HG03175 (cell line): Measurements from ENCODE around the gene NR1D1.

ENCODE experiments used
- ATAC-seq: cut with Tn5 transposase; IDR thresholded peaks from one replicate; pipeline ENCODE4 v1.9.1; 2021; ENCODE audit warnings: mild to moderate bottlenecking, moderate library complexity; ENCODE audit not compliant: unreplicated experiment

NR1D1 gene

DNA sequence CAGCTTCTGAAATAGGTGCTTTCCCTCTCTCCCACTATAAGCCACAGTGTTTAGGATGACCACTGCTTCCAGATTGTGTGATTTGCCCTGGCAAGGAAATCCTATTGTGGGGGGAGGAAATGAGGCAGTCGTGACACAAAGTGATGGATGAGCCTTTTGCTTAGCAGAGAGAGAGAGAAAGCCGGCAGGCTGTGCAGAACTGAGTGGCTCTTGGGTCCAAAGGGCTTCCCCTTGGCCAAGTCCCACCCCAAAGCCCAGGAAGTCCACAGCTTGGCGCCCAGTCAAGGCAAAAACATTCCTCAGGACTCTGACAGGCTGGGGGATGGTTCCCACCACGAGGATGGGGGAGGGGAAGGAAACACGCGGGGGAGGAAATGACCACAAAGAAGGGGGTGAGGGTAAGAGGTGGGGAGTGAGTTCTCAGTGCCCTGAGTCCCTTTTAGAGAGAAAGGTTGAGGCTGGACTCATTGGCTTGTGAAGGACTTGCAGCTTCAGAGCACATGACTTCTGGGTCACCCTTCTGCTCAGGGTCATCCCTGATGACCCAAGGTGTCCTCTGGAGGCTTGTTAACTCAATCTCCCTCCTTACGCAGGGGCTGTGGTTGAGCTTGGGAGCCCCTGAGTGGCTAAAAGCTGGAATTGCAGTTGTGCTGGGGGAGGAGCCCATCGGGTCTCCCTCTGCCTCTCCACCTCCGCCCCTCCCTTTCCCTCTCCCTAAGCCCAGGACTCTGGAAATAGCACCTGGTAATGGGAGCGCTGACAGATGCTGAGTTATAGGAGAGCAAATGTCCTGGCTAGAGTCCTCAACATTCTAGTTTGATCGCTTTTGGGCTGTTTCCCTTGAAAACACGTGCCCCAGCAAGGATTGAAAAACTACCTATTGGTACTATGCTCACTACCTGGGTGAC lies 11.1 kb upstream of the NR1D1 start:
- no peak for ATAC-seq

DNA sequence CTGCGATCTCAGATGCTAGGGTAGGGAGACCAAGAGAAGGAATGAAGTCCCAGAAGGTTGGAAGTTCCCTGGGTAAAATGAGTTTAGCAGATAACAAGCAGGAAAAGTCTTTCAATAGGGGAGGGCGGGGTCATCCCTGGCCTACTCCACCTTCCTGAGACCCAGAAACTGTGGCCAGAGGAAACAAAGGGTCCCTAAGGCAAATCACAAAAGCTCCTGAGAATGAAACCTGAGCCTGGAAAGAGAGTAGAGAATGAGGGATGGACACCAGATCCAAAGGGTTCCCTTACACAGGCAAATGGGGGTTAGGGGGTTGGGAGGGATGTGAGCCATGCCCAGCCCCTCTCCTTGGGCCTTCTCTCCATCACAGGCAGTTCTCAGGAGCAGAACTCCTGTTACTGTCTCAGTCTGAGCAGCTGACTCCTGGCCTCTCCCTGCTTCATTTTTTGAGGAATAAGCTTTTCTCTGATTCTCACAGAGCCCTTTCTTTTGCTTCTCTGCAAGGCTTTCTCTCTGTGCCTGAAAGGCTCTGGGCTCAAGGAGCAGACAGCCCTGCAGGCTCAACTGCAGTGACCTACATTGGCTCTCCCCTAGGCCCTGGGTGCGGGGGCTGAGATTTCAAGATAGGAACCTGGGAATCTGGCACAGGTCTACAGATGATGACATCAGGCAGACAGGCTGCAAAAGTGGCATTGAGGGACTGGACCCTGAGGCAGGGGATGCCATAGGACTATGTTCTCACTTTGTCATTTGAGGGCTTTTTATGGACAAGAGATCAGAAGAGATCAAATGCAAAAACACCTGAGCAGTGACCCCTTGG lies 9.8 kb upstream of the NR1D1 start:
- no peak for ATAC-seq

DNA sequence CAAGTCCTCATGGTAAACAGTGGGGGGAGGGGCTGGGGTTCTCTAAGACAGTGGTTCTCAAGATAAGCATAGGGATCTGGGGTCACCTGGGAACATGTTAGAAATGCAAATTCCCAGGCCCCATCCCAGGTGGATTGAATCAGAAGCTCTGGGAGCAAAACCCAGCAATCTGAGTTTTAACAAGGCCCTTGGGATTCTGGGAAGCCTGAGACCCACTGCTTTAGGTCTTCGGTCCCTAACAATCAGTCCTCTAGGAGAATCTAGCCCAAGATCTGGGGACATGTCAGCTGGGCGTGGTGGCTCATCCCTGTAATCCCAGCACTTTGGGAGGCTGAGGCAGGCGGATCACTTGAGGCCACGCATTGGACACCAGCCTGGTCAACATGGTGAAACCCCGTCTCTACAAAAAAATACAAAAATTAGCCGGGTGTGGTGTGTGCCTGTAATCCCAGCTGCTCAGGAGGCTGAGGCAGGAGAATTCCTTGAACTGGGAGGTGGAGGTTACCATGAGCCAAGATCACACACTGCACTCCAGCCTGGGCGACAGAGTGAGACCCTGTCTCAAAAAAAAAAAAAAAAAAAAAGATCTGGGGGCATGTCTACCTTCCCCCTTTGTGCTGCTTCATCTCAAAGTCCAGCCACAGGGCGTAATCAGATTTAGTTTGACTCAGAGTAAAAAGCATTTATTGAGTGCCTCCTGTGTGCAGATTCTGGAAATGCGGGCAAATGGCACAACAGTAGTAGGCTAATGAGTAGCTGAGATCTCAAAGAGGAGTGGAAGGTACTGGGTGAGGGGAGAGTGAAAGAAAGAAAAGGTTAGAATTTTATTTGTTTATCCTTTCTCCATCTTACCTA lies 8.8 kb upstream of the NR1D1 start:
- no peak for ATAC-seq

DNA sequence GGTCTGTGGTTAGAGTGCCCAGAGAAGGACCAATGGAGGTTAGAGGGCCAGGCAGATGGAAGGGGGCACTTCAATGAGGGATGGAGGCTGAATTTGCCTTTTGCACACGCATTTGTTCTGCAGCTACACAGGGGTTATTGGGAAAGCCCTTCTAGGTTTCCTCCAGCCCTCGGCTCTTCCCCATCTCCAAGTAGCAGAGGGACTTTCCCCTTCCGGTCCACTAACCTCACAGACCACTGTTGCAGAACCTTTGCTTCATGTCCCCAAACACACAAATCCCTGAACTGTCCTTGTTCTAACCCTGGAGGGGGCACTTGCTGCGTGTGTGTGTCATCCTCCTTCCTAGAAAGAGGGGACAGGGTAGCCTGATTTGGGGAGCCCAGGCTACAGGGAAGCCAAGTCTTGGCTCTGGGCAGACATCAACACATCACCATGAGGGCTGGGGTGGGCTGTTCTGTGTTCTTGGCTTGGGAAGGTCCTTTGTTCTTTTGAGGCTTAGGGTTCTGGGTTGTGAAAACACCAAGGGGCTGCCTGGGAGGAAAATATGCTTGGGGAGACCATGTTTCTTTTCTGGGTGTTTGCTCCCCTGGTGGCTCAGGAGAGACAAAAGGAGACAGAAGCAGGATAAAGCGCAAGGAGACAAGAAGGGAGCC lies 7.3 kb upstream of the NR1D1 start:
- no peak for ATAC-seq

DNA sequence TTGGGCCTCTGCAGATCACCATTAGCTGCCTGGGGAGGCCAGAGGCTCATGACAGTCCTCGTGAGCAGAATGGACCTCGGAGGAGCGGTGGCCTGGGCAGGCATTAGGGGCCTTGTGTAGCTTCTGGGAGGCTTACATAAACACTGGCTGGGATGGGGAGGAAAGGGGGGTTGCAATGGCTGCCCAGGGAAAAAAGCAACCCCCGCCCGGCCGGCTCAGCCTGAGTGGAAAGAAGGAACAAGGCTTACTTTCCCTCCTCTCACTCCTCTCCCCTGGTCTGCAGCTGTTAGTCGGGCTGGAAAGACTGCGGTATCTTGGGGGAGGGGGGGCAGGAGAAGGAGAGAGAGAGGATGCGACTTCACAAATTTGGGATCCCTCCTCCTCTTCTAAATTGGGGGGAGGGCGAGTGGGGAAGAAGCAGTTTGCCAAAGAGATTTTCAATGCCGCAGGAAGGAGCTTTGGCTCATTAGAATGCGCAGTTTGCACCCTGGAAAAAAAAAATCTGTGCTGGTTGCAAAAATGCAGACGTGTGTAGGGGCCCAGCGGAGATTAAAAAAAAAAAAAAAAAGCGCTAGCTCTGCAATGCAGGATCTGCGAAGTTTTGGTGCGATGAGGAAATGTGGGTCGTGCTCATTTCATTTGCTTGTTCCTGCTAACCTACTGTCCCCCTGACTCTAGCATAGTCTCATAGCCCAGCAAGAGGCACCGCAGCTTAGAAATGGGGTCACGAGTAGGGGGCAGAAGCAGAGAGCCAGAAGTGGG lies 6.6 kb upstream of the NR1D1 start:
- ATAC-seq: no peak

DNA sequence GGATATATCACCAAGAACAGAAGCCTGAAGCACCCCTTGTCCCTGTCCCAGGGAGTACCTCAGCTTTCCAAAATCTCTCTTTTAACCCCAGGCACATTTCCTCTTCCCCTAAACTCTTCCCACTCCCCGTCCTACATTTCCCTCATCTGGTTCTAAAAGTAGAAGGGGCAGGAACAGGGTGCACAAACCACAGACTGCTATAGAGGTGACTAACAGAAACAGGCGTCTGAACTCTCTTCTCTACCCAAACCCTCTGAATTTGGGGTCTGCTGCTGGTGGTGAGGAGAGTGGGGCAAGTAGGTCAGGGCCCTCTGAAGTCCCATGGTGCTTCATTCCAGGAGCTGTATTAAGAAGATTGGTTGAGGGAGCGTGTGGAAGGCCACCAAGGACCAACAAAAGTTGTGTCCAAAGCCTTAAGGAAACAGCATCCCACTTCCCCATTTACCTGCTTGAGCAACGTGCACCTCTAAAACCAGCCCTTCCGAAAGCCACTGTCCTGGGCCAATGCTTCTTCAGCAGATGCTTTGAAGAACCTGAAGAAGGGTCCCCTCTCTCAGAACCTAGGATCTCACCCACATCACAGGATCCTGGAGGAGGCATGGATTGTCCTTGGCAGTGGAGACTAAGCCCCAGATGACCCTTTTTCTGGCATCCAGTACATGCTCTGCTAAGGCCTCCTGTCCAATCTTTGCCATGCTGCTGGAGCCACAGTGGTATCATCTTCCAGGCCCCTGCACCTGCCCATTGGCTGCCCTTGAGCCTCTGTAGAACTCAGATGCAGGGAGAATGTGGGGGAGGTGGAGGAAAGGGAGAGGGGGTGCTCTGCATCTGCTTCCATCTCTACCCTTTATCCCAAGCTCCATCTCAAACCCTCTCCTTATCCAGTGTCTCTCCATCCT lies 5.7 kb upstream of the NR1D1 start:
- no peak for ATAC-seq

DNA sequence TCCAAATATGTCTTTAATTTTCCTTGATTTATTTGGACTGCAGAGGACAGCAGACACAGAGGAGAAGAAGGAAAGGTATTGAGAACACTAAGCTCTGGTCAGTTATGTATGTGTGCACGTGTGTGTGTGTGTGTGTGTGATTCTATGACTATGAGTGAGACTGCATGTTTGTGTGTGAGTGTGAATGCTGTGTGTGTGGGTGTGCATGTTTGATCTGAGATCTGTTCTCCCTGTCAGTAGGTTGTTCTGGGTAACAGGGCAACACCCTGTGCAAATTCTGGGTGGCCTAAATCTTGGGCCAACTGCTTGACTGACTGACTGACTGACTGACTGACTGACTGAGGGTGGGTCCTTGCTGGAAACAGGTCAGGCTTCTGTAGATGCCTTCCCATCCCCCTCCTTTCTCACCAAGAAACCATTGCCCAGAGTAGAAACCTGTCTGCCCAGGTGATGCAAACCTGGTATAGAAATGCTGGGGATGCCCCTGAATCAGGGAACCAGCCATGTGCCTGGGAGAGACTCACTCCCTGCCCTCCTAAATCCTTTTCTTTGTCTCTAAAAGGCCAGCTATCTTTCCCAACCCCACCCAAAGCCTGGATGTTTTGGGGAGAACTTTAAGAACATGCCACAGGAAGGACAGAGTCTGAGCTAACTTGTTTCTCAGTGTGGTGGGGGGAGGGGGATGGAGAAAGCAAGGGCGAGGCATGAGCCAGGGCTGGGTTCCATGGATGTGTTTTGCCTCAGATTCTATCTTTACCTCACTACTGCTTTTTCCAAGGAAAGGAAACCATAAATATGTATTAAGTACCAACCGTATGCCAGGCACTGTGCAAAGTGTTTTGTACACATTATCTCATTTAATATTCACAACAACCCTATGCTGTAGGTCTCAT lies 4.5 kb upstream of the NR1D1 start:
- ATAC-seq: no peak

DNA sequence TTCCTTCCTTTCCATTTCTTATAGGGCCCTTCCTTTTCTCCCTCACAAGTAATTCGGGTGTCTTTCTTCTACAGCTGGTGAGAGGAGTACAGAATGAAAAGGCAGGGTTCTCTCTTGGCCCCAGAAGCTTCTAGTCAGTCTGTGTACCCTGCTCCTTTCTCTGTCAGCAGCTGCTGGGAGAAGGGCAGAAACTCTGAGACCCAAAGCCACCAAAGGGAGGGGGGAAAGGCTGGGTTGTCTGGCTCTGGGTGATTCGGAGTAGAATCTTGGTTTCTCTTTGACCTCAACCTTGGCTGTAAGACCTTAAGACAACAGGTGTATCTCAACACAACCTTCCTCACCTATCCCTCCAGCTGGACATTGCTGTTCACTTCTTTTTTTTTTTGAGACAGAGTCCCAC lies 3.3 kb upstream of the NR1D1 start:
- ATAC-seq: no peak

DNA sequence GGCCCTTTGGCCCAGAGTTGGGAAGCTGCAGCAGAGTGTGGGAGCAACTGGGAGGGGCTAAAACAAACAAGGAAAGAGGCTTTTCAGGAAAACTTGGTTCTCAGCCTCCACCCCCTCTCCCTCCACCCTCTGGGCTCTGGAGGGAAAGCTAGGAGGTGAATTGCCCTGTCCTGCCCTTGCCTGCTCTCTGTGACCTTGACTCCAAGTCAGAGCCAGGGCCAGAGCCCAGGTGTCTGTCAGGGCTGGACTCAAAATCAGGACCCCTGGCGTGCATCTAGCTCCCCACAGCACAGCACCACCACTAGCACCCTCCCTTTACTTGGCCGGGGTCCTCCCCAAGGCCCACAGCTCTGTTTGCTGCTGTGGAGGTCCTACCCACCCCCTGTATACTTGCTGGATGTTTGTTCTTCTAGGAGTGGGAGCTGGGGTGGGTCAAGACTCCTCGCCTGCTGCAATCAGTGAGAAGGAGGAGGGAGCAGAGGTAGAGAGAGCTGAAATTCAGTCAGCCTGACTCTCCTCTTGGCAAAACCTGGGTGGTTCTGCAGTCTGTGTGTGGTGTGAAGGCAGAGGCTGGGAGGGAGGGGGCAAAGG lies 2.8 kb upstream of the NR1D1 start:
- no peak for ATAC-seq

DNA sequence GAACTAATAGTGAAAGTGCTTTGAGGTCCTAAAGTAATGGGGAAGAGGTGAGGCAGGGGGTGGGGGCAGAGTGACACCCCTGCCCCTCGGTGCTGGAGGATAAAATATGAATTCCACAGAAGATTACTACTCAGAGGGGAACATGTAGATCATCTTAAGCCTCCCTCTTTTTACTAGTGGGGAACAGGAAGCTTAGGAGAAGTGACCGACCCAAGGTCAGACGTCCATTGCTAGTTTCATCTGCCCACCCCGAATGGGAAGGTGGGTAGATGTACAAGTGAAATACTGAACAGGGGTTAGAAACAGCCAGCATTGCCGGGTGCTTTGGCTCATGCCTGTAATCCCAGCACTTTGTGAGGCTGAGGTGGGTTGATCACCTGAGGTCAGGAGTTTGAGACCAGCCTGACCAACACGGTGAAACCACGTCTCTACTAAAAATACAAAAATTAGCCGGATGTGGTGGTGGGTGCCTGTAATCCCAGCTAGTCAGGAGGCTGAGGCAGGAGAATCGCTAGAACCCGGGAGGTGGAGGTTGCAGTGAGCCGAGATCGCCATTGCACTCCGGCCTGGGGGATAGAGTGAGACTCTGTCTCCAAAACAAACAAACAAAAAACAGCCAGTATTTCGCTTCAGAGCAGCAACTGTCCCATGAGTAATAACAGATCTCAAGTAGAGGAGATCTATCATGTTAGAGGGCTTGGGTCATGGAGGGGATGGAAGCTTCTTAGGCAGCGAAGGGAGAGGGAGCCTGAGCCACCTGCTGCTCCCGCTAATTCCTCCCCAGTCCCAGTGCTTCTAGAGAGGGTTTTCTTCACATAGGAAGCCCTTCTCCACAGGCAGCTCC lies 1.2 kb upstream of the NR1D1 start:
- ATAC-seq: no peak

DNA sequence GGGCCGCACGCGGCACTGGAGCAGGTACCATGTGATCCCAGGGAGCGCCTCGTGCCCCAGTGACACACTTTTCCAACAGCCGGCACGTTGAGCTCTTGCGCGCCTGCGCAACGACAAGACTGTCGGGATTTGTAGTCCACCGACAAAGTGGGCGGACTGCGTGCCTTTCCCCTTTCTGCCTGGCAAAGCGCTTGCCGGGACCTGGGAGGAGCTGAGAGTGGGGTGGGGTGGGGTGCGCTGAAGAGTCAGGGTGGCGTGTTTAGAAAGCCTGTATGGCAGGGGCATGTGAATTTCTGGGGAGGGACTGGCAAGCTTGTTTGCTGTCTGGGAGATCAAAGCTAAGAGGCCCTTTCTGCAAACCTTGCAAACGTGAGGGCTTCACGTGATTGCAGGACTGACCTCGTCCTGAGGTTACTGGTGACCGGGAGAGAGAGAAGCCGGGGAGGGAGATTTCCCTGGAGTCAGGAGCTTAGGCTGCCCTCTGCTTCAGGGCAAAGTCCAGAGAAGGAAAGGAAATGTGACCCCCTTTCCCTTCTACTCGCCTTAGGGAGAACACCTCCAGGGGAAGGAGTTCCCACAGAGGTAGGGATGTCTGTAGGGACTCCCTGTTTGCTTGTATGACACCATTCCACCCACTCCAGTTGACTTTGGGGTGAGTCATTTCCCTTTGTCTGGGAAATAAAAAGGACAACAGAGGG lies 429 bp upstream of the NR1D1 start:
- ATAC-seq: peak; percentile 37

DNA sequence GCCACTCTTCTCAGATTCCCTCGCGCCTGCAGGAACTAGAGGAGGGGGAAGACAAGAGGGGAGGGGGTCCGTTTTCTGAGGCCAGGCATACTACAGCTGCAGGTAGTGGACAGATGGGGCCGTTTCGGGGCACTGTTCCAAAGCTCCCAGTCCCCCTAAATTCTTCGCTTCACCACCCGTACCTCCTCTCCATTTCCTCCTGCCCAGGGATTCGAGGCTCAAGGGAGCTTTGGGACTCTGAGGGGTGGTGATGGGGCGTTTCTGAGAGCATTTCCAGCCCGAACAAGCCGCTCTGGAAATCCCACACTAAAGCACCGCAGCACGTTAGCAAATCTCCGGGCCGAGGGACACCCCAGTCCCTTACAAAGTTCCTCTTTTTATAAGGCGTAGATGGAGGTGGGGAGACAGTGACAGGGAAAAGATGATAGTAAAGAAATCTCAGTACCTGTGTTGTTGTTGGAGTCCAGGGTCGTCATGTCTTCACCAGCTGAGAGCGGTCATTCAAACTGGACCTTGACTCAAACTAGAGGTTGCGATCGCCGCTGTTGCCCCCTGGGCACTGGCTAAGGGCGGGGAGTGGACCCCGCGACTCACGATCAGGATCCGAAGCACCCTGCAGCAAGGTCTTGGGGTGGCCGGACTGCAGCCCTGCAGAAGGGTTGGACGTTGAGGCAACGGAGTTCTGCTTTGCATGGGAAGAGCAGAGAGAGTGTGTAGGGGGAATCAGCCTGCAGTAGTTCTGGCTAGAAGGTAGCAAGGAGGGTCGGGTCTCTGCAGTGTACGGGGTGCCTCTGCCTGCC lies 570 bp downstream of the NR1D1 start:
- ATAC-seq: no peak

DNA sequence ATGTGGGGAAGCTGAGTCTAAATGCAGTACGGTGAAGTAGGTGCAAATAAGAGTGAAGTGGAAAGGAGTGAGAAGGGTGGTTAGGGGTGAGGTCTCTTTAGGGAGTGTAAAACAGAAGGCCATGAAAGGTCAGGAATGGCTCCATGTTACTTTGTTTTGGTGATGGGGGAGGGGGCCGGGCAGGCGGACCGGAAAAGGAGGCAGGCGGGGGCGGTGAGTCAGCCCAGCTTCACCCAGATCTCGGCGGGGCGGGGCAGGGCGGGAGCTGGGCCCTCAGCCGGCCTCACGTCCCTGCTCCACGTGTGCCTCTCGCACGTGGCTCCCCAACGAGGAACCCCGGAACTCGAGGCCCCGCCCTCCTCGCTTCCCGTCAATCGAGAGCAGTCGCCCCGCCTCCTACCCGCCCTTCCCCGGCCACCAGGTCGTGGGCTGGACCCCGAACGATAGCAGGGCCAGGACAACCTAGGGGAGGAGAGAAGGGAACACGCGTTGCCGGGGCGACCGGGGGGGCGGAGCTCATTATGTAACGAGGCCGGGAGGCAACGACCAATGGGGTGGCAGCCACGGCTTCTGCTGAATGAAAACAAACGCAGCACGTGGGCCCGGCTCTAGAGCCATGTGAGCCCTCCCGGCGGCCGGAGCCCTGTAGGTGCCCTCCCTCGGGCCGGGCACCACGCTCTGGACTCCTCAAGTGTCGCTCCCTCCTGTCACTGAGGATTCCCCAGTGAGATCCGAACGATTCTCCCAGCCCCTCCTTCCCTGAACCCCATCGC lies 1.4 kb downstream of the NR1D1 start:
- peak; percentile 69 for ATAC-seq
